Smooth muscle cell (in vitro differentiated cells): ENCODE results near the gene SIPA1L2. TPM values are rescaled to one million over a fixed set of nuclear protein-coding genes. Genes with fewer than 3 reads are reported as not detected.

Experiments
- DNase-seq: peaks from one replicate; lab custom pipeline; 2025; ENCODE audit not compliant: unreplicated experiment; lab: John Stamatoyannopoulos, UW
- H2AFZ ChIP-seq: fragments of 200-600 bp; sonication (generic); 2 replicates; pipeline ENCODE4 v1.6.0; 2016; ENCODE audit warnings: antibody characterized with exemption, low read depth, mild to moderate bottlenecking
- H3F3A ChIP-seq: fragments of 200-600 bp; sonication (generic); 2 replicates; pipeline ENCODE4 v1.6.0; 2017; ENCODE audit warnings: antibody characterized with exemption, low read depth
- H3K27ac ChIP-seq: fragments of 200-600 bp; sonication (generic); 2 replicates; pipeline ENCODE4 v1.5.1; 2016; ENCODE audit warnings: low read depth, mild to moderate bottlenecking
- H3K27me3 ChIP-seq: fragments of 200-600 bp; sonication (generic); 2 replicates; pipeline ENCODE4 v1.6.1; 2016; ENCODE audit warnings: low read depth, mild to moderate bottlenecking
- H3K36me3 ChIP-seq: fragments of 200-600 bp; sonication (generic); 2 replicates; pipeline ENCODE4 v1.5.1; 2016; ENCODE audit warnings: low read depth
- H3K4me1 ChIP-seq: fragments of 200-600 bp; sonication (generic); 2 replicates; pipeline ENCODE4 v1.5.1; 2016; ENCODE audit warnings: low read depth
- H3K4me2 ChIP-seq: fragments of 200-600 bp; sonication (generic); 2 replicates; pipeline ENCODE4 v1.6.0; 2016; ENCODE audit warnings: mild to moderate bottlenecking
- H3K4me3 ChIP-seq: fragments of 200-600 bp; sonication (generic); 2 replicates; pipeline ENCODE4 v1.5.1; 2016; ENCODE audit warnings: mild to moderate bottlenecking
- H3K79me2 ChIP-seq: fragments of 200-600 bp; sonication (generic); 2 replicates; pipeline ENCODE4 v1.6.0; 2016; ENCODE audit warnings: low read depth, mild to moderate bottlenecking
- H3K9ac ChIP-seq: fragments of 200-600 bp; sonication (generic); 2 replicates; pipeline ENCODE4 v1.6.0; 2016; ENCODE audit warnings: low read depth
- H3K9me3 ChIP-seq: fragments of 200-600 bp; sonication (generic); replicated peaks from 2 replicates; pipeline ENCODE4 v1.5.1; 2016; ENCODE audit warnings: low read depth
- H4K20me1 ChIP-seq: fragments of 200-600 bp; sonication (generic); 2 replicates; pipeline ENCODE4 v1.6.0; 2016; ENCODE audit warnings: low read depth
- WGBS: methylation state at CpG from one replicate; pipeline ENCODE4 v1.1.7; 2016; ENCODE audit warnings: low lambda C conversion rate; 5-methylcytosine and 5-hydroxymethylcytosine counted together
- polyA plus RNA-seq: library from polyadenylated mRNA; unstranded; fragments of >200 nt; fragmentation: Nextera tagmentation; extraction: Ambion mirVana; gene quantifications from 2 replicates; pipeline ENCODE4 v1.2.1, GENCODE V29; 2016
- total RNA-seq: library from RNA; depleted of rRNA; stranded (reverse); fragments of >200 nt; gene quantifications from 2 replicates; pipeline ENCODE4 v1.2.3, GENCODE V29; 2014
- TF ChIP-seq, protein P1 (sequence below): fragments of 200-600 bp; sonication (generic); IDR thresholded peaks from 2 replicates; pipeline ENCODE4 v1.5.1; 2017; ENCODE audit warnings: borderline replicate concordance, mild to moderate bottlenecking, antibody characterized with exemption; ENCODE audit not compliant: insufficient read depth, poor library complexity, severe bottlenecking

Gene SIPA1L2
- total and polyA plus RNA-seq, 2 experiments from 2014 or later: 18.9 to 37.0 TPM

DNA sequence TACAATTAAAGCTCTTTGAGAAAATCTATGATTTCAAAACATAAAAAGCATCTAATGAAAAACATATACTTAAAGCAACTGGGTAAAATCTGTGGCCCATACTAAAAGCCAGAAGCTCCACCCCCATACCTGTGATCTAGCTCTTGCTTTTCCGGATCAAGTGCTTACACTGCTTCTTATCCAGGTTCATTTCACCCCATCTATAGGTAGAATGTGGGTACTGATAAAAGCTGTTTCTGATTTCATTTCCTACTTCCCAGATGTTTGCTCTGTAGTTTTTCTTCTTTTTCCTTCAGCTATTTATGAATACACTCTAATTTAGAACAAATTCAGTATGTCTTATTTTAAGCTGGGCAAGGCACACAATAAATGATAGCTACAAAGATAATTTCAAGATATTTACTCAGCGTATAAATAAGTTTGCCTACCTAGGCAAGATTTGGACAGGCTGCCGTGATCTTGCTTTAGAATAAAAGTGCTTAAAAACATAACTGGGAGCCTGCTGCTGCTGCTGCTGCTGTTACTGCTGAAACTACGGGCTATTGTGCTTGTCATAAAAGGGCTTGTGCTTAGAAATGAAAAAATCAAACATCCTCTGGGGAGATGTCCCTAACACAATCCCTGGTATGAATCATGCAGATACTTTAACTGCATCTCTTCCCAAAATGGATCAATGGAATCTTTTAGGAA lies 2.1 kb downstream of the SIPA1L2 start:
- DNase-seq: no peak
- Histone ChIP-seq H3K4me1 (peaks cover 31% of the 10 kb centered on the region), H3K4me3 (peak overlapping the region; percentile 91), H3K36me3 (no peaks in the 10 kb centered on the region), H3K27ac (peak overlapping the region; percentile 68), H3F3A (peaks cover 10% of the 10 kb centered on the region), H3K4me2 (peak overlapping the region; percentile 91), H2AFZ (no peak overlapping the region), H3K9me3 (no peaks in the 10 kb centered on the region), H3K27me3 (no peaks in the 10 kb centered on the region), H3K9ac (peak overlapping the region; percentile 66), H4K20me1 (peaks cover 34% of the 10 kb centered on the region), H3K79me2 (peaks cover 69% of the 10 kb centered on the region)
- TF ChIP-seq, protein P1, sequence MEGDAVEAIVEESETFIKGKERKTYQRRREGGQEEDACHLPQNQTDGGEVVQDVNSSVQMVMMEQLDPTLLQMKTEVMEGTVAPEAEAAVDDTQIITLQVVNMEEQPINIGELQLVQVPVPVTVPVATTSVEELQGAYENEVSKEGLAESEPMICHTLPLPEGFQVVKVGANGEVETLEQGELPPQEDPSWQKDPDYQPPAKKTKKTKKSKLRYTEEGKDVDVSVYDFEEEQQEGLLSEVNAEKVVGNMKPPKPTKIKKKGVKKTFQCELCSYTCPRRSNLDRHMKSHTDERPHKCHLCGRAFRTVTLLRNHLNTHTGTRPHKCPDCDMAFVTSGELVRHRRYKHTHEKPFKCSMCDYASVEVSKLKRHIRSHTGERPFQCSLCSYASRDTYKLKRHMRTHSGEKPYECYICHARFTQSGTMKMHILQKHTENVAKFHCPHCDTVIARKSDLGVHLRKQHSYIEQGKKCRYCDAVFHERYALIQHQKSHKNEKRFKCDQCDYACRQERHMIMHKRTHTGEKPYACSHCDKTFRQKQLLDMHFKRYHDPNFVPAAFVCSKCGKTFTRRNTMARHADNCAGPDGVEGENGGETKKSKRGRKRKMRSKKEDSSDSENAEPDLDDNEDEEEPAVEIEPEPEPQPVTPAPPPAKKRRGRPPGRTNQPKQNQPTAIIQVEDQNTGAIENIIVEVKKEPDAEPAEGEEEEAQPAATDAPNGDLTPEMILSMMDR: peak; percentile 29
- 19% methylated on average over 4 of the region's 4 CpGs for WGBS

DNA sequence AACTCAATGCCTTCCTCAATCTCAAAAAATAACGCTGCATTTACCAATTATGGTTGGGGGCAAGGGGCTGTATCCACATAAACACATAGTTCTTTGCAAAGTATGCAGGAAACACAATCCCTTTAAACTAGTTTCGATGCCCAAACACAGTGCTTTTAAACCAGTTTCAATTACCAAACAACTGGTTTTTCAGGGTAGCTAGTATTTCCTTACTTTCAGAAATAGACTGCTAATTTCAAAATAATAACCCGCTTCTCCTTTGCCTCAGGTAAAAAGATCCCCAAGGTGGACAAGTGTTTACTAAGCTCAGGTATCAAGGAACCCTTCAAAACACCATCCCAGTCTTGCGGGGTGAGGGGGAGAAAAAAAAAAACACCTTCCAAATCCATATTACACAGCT lies 2.8 kb downstream of the SIPA1L2 start:
- H3F3A ChIP-seq: peaks cover 12% of the 10 kb centered on the region
- no peaks in the 10 kb centered on the region for H3K36me3 ChIP-seq
- H2AFZ ChIP-seq: no peak overlapping the region
- H3K27me3 ChIP-seq: no peaks in the 10 kb centered on the region
- H3K79me2 ChIP-seq: peaks cover 76% of the 10 kb centered on the region
- peak overlapping the region; percentile 91 for H3K4me2 ChIP-seq
- peaks cover 34% of the 10 kb centered on the region for H4K20me1 ChIP-seq
- 52% methylated on average over 4 of the region's 4 CpGs for WGBS
- peaks cover 36% of the 10 kb centered on the region for H3K4me1 ChIP-seq
- DNase-seq: no peak
- peak overlapping the region; percentile 68 for H3K27ac ChIP-seq
- no peaks in the 10 kb centered on the region for H3K9me3 ChIP-seq
- TF ChIP-seq, protein P1: no peak
- peak overlapping the region; percentile 32 for H3K9ac ChIP-seq
- peak overlapping the region; percentile 91 for H3K4me3 ChIP-seq

DNA sequence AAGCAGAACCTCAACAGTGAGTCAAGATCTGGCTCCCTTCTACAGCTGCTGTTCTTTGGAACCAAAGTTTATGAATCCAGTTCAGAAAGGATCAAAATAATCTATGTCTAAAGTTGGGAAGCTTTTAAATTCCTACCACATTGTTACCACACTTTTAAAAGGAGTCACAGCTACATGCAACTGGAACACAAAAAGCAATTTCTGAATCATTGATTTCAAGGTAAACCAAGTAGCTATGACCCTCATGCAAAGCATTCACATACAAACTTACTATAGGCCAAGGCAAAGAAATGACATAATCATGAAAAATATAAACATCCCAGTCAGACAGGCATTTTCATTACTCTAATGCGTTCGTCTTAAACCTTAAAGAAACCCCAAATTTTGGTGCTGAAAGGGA lies 3.5 kb downstream of the SIPA1L2 start:
- Histone ChIP-seq H3K9ac (peak overlapping the region; percentile 32), H3K79me2 (peaks cover 83% of the 10 kb centered on the region), H3K4me3 (peak overlapping the region; percentile 91), H3K27me3 (no peaks in the 10 kb centered on the region), H4K20me1 (peaks cover 34% of the 10 kb centered on the region), H2AFZ (no peak overlapping the region), H3F3A (peaks cover 20% of the 10 kb centered on the region), H3K27ac (peak overlapping the region; percentile 68), H3K4me2 (peak overlapping the region; percentile 91), H3K36me3 (no peaks in the 10 kb centered on the region), H3K9me3 (no peaks in the 10 kb centered on the region), H3K4me1 (peaks cover 36% of the 10 kb centered on the region)
- DNase-seq: no peak
- 41% methylated on average over 2 of the region's 2 CpGs for WGBS
- TF ChIP-seq, protein P1: no peak

DNA sequence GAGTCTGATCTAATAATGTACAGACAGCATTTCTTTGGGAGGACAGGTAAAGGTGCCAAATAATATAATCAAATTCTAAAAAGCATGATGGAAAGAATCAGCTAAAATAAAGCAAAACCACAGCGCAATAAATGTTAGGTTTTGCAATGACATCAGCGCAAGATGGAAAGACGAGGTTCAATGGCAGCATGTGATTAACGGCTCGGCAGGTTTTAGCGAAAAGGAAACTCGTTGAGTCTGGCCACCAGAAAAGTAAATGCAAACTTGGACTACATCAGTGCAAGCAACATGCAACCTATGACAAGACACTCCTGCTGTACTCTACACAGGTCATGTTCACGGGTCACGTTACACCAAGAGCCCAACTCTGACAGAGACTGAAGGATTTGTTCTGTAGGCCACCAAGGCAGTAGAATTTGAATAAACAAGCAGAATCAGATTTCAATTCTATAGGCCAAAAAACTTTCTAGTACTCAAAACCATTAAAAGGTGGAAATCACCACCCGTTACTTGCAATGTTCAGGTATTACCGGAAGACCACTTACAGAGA lies 4.5 kb downstream of the SIPA1L2 start:
- DNase-seq: no peak
- Histone ChIP-seq H3K4me2 (peak overlapping the region; percentile 91), H3K27me3 (no peaks in the 10 kb centered on the region), H4K20me1 (peaks cover 34% of the 10 kb centered on the region), H3K79me2 (peaks cover 92% of the 10 kb centered on the region), H3K9ac (no peak overlapping the region), H3K4me1 (peaks cover 42% of the 10 kb centered on the region), H3K27ac (peak overlapping the region; percentile 68), H3K36me3 (no peaks in the 10 kb centered on the region), H3K4me3 (no peak overlapping the region), H2AFZ (no peak overlapping the region), H3K9me3 (no peaks in the 10 kb centered on the region), H3F3A (peaks cover 24% of the 10 kb centered on the region)
- WGBS: 81% methylated on average over 11 of the region's 11 CpGs
- TF ChIP-seq, protein P1: no peak
